ENCODE results near the gene SPEG.
A peak's percentile ranks its signal among the peaks of the same experiment; 100 is the strongest.

Gene SPEG

DNA sequence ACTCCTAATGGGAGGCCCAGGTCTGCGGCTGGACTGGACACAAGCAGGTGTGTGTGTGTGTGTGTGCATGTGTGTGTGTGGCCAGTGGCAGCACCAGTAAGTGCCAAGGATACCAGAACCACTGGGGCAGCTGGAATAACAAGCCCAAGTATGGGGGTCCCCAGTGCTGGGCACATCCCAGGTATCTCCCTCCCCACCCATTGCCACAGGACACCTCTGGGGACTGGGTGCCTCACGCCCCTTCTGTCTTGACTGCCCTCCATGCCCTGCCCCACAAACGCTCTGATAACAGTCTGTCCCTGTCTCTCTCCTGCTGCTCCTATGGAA is 9.0 kb downstream of the SPEG start:
- DNase-seq (ENCODE audit: low read depth), result no peak

DNA sequence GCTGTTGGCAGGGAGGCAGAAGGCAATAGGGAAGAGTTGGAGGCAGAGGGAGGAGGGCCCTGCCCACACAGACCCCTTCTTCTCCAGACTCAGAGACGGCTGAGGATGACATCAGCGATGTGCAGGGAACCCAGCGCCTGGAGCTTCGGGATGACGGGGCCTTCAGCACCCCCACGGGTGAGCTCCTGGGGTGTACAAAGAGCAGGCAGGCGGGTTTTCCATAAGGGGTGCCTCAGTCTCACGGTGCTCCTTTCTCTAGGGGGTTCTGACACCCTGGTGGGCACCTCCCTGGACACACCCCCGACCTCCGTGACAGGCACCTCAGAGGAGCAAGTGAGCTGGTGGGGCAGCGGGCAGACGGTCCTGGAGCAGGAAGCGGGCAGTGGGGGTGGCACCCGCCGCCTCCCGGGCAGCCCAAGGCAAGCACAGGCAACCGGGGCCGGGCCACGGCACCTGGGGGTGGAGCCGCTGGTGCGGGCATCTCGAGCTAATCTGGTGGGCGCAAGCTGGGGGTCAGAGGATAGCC is 10.0 kb downstream of the SPEG start:
- DNase-seq (ENCODE audit: low read depth), result no peak

DNA sequence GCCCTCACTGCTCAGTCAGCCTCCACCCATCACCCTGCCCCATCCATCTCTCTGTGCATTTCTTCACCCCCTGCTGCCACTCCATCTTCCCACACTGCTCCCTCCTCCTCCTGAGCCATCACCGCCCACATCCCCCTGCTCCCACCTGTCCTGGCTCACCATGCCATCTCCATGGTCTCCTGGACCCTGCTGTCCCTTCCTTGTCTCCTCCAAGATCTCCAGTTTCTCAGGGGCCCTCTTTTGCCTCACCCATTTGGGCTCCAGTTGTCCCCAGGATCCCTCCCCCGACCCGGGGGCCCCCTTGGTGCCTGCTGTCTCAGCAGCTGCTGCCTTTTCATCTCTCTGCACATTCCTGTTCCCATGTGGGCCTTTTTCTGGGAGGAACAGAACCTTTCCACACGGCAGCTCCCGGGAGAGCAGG is 10.6 kb downstream of the SPEG start:
- DNase-seq (ENCODE audit: low read depth), result no peak

DNA sequence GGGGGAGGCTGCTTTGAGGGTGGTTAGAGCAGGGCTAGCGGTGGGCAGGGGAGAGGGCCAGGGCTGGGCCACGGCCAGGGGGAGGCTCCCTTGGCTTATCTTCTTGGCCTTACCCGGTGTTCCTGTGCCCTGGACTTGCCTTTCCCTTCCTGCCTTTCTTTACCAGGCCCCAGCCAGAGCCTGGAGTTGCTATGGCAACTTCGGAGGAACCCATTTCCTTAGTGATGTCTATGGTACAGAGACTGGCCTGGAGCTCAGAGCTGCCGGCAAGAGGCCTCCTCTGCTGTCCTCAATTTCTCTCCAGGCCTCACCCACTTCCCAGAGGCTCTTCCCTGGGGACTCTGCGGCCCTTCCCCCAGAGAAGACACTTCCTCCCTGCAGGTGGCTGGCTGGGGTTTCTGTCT is 11.5 kb downstream of the SPEG start:
- DNase-seq (ENCODE audit: low read depth), result no peak

DNA sequence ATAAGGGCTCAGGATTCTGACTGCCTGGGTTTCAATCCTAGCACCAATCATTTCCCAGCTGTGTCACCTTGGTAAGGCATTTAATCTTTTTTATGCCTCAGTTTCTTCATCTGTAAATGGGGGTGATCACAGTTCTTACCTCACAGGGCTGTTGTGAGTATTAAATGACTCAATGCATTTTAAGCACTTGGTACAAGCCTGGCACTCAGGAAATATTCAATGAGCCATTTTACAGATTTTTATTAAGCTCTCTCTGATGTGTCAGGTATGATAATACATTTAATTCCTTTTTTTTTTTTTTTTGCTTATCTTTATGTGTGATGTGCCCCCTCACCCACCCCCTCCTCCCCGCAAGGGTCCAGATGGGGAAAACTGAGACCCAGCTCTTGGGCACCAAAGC is 12.0 kb downstream of the SPEG start:
- DNase-seq (ENCODE audit: low read depth), result no peak

DNA sequence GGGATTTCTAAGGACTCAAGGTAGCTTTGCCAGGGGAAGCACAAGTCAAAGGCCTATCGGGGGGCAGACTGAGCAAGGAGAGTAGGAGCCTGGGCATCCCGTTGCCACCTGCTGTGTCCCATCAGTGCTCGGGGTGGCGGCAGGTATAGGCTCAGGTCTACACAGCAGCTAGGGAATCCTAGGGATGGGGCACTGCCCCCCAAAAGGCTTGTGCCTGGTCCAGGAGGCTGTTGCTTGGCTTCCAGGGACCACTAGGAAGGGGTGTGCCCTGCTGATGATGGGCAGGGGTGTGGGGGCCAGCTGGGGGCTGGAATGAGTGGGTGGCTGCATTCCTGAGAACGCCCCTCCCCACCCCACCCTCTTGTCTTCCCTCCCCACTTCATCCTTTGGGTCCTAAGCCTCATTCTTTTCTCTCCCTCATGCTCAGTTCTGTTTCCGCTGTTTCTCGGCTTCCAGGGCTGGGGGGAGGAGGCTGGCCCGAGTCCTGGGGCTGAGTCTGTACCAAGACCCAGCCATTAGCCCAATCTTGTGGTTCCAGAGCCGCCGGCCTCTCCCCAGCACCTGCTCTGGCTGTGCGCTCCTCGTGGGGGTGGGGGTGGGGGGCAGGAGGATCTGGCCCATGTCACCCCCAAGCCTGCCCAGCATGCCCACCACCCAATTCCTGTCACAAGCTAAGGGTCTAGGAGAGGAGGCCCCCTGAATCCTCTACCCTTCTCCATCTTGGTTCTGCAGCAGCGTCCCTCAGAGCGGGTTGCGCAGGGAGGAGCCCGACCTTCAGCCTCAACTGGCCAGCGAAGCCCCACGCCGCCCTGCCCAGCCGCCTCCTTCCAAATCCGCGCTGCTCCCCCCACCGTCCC is 12.8 kb downstream of the SPEG start:
- no peak for DNase-seq (ENCODE audit: low read depth)

DNA sequence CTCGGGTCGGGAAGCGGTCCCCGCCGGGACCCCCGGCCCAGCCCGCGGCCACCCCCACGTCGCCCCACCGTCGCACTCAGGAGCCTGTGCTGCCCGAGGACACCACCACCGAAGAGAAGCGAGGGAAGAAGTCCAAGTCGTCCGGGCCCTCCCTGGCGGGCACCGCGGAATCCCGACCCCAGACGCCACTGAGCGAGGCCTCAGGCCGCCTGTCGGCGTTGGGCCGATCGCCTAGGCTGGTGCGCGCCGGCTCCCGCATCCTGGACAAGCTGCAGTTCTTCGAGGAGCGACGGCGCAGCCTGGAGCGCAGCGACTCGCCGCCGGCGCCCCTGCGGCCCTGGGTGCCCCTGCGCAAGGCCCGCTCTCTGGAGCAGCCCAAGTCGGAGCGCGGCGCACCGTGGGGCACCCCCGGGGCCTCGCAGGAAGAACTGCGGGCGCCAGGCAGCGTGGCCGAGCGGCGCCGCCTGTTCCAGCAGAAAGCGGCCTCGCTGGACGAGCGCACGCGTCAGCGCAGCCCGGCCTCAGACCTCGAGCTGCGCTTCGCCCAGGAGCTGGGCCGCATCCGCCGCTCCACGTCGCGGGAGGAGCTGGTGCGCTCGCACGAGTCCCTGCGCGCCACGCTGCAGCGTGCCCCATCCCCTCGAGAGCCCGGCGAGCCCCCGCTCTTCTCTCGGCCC is 13.6 kb downstream of the SPEG start:
- DNase-seq (ENCODE audit: low read depth), result no peak

DNA sequence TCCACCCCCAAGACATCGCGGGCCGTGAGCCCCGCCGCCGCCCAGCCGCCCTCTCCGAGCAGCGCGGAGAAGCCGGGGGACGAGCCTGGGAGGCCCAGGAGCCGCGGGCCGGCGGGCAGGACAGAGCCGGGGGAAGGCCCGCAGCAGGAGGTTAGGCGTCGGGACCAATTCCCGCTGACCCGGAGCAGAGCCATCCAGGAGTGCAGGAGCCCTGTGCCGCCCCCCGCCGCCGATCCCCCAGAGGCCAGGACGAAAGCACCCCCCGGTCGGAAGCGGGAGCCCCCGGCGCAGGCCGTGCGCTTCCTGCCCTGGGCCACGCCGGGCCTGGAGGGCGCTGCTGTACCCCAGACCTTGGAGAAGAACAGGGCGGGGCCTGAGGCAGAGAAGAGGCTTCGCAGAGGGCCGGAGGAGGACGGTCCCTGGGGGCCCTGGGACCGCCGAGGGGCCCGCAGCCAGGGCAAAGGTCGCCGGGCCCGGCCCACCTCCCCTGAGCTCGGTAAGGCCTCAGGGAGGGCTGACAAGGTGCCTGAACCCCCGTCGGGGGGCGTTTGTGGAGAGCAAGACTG is 14.2 kb downstream of the SPEG start:
- no peak for DNase-seq (ENCODE audit: low read depth)

DNA sequence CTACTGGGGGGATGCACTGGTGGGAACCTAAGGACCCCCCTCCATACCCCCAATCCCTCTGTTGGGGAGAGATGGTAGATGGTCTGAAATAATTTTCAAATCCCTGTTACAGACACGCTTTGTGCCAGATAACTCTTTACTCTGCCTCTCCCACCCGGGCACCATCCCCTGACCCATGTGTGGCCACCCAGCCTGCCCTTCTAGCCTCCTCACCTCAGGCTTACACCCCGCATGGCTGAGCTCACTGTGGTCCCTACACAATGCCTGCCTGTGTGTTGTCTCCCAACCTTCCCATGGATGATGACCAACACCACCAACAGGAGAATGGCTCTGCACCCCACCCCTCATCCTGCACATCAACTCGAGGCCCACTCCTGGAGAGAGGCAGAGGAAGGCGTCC is 15.0 kb downstream of the SPEG start:
- no peak for DNase-seq (ENCODE audit: low read depth)

DNA sequence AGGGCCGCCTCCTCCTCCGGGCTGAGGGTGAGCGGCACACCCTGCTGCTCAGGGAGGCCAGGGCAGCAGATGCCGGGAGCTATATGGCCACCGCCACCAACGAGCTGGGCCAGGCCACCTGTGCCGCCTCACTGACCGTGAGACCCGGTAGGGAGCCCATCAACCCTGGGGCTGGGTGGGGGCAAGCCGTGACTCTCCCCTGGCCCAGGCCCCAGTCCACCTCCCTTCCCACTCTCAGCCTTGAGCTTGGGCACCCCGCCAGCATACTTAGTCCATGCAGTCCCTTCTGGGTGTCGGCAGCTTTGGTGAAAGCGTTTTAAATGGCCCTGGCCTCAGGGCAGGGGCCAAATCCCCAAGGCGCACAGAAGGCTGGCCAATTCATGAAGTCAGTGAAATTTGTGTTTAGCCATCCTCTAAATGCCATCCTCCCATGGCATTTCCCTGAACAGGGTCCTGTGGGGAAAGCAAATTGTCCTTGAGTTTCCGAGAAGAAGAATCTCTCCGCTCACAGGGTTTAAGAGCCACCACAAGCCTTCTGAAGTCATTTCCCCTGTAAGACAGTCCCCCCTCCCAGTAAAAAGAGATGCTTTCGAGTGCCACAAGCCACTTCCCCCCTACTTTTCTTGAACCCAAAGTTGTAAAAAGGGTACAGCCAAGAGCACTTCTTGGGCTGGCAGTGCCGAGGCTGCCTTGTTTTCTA is 17.2 kb downstream of the SPEG start:
- DNase-seq (ENCODE audit: low read depth), result no peak

DNA sequence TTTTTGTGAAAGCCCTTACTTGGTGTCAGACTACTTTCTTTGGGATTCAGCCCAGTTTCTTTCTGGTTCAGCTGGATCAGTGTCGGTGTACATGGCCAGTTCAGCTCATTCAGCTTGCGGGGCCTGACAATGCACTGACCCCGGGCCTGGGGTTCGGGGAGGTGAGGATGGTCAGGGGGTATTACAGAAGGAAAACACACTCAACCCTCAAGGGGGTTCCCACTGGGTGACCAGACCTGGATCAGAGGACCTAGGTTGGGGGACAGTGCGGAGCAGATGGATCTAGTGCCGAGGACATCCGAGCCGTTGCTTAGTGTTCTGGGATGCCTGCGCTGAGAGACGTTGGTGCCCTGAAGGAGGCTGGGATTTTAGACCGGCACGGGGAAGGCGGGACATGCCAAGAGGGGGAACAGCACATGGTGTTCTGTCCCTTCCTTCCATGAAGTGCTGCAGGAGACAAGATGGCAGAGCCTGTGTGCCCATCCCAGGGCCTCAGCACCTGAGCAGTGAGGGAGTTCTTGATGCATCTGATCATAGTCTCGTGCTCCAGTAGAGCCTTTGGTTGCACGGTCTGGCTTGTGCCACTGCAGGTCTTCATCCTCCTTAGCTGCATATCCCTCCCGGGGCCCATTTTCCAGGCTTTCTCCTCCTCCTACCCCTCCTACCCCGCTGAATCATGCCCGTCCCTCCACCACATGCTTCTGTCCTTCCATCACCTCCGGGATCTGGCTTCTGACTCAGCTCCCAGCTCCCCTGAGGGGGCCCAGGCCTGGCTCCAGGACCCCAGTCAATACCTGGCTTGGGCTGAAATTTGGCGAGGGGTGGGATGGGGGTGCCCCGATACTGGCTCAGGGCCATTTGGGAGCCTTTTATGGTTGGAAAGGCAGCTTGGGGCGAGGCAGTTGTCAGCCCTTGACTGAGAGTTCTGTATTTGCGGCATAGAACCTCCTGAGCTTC is 18.0 kb downstream of the SPEG start:
- DNase-seq (ENCODE audit: low read depth), result no peak

DNA sequence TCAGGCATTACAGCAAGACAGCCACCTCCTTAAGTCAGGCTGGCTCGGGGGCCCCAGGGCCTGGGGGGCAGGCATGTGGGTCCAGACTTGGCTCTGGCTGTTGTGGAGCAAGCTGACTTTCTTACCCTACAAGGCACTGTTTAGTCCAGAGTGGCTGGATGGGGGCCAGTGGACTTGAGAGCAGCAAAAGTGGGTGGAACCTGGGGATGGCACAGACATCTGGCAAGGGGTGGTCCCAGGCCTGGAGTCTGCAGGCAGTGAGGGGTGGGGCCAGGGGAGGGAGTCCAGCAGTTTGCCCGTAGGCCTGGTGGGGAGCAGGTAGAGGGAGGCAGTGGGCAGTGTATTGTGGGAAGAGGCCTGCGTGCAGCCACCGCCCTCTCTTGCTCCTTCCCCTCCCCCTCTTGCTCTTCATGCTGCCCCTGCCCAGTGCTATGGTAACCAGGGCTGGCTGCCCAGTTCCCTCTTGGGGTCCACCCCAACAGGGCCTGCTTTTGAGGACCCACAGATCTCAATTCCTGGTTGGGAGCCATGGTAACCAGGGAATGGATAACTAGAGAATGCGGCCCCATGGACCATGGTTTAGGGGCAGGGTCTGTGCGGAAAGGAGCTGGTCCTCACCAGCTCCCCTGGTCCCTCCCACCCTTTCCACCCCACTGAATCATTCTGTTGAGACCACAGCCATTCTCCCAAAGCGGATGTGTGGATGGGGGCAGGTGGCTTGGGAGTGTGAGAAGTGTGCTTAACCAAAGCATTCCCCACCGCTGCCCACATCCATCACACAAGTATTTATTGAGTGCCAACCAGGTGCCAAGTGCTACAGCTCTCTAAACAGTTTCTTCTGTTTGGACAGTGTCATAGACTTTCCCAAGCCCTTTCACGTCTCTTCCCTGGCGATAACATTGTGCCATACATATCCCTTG is 19.3 kb downstream of the SPEG start:
- no peak for DNase-seq (ENCODE audit: low read depth)

DNA sequence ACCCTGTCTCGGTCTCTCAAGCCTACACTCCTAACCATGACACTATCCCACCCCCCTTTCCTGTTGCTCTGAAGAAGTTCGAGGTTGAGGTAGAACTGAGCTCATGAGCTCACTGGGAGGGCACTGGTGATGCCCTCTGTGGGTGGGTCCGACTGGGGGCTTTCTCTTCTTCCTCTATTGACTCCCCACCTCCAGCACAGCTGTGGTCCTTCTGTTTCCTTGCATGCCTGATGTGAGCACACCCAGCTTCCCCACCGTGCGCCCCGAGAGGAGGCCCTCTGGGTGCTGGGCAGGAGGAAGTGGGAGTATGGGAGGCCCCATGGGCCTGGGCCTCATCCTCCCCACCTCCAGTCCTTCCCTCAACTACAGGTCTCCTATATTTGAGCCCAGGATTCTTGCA is 20.9 kb downstream of the SPEG start:
- no peak for DNase-seq (ENCODE audit: low read depth)

DNA sequence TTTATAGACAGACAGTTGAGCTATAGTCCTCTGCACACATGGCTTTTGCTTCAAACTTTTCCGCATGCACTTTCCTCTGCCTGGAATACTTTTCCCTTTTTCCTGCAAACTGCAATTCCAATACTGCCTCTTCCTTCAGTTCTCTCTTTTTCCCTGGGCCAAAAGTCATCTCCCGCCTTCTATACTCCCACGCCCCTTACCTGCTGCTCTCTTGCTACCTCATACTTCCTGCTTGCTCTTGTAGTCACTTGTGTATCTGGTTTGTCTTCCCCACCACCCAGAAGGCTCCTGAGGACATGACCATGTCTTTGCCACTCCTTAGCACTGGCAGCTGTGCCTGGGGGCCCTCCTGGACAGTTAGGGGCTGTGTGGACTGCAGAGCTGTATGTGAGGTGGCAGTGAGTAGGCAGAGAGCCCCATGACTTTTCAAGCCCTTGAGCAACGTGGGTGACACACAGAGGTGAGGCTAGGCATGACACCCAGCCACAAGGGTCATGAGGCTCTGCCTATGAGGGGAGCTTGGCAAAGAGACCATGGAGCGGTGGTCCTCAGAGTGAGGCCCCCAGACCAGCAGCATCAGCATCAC is 23.2 kb downstream of the SPEG start:
- no peak for DNase-seq (ENCODE audit: low read depth)

DNA sequence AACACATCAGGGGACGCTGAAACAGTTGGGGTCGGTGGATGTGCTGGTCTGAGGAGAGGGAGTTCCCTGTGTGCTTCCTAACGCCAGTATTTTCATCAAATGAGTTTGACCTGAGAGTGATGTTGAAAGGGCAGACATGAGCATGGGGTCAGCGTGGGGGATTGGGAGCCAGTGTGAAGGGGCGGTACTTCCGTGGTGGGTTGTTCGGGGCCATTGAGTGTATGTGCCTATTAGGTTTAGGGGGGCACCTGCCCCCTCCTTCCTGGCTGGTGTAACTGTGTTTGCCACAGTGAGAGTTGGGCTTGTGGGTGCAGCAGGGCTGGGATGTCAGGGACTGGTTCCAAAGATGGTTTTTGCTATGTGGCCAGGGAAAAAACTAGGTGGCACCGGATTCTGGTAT is 24.4 kb downstream of the SPEG start:
- no peak for DNase-seq (ENCODE audit: low read depth)

DNA sequence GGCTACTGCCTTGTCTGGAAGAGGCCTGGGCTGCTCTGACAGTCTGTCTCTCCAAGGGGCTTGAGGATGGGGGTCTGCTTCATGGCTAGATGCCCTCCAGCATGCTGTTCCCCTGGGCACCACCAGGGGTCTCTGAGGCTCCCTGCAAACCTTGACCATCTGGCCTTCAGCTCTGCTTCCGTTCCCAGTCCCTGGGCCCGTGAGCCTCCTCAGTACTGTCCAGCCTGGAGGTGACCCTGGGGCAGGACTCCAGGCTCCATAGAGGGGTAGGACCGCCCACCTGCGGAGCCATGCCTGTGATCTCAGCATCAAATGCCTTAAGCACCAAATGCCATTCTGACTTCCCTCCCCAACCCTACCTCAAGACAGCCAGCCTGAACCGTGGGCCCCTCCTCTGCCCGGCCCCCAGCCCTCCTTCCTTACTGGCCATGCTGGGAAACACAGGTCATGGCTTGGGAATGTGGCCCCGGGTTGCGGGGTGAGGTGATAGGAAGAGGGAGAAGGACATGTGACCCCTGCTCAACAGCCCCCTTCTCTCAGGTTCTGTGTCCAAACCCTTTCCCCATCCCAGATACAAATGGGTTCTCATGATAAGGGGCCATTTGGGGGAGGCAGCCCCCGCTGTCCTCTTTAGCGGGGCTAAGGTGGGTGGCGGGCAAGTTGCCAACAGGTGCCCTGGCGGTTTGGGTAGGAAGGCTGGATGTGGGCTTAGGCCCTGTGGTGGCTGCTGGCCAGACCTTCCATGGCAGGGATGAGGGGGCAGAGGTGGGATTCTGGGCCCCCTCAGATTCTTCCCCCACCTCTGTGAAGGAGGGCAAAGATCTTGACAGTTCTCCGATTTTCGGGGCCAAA is 25.0 kb downstream of the SPEG start:
- peak; percentile 23 for DNase-seq (ENCODE audit: low read depth)

DNA sequence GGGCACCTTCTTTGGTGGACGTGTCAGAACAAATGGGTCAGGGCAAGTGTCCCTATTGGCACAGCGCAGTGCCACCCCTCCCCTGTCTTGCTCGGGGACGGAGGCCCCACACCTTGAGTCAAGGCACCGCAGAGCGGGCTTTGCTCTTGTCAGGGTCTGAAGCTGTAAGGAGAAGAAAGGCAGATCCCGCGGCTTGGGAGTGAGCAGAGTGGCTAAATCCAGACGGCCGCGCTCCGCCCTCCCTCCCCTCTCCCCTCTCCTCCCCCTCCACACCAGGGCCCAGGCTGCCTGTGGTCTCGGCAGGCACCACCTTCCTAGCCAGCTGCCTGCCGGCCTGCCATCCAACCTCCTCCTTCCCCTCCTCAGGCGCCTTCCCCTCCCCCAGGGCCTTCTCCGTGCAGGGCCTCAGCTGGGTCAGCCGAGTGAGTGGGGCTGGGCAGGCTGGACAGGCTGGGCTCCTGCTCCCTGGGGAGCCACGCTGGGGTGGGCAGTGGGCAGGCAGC is 25.8 kb downstream of the SPEG start:
- no peak for DNase-seq (ENCODE audit: low read depth)

DNA sequence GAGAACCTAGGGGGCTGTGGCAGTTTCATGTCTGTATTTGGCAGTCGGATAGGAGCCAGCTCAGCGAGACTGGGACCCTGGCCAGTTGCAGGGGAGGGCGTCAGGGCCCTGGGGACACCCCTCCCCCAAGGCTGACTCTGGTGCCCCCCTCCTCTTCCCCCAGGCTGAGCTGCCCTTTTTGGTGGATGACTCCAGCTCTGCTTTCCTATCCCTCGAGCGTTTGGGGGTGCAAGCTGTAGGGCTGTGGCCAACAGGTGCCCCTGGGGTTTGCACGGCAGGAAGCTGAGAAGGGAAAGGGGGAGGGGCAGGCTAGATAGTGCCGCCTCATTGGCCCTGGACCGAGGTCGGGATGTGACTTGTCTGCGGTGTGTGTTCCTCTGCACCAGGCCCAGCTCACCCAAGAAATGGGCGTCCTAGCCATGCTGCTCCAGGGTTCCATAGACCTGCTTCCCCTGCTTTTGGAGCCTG is 26.4 kb downstream of the SPEG start:
- no peak for DNase-seq (ENCODE audit: low read depth)

DNA sequence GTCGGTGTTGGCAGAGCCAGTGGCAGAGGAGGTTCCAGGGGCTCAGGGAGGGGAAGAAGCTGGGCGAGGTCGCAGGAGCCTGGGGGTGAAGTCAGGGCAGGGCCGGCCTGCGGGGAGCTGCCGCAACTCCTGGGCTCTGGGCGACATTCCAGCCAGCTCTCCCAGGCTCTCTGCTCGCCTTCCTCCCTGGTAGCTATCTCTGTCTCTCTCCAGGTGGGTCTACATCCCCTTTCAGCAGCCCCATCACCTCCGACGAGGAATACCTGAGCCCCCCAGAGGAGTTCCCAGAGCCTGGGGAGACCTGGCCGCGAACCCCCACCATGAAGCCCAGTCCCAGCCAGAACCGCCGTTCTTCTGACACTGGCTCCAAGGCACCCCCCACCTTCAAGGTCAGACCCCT is 27.0 kb downstream of the SPEG start:
- no peak for DNase-seq (ENCODE audit: low read depth)
